Left lung (tissue), 10 donors: ENCODE data around the gene ABCB4. TPM values are rescaled to one million over a fixed set of nuclear protein-coding genes. Genes with fewer than 3 reads are reported as not detected.

Experiments
- ATAC-seq: fragments of 200-7000 bp; cut with Tn5 transposase; one replicate; pipeline ENCODE4 v1.9.1; 2020; ENCODE audit warnings: moderate library complexity
- DNase-seq, 4 donors: peaks; one replicate each; pipeline ENCODE4 v3.0.0-alpha.2; 2013 to 2020
- H3K27ac ChIP-seq, 2 donors: fragments of 200-600 bp; sonication (generic) in 1 of 2; one replicate each; pipeline versions ENCODE4 v1.5.0 to v1.8.0; 2020 to 2021
- H3K27me3 ChIP-seq, 2 donors: fragments of 200-600 bp; sonication (generic) in 1 of 2; one replicate each; pipeline versions ENCODE4 v1.5.0 to v1.8.0; 2020 to 2021
- H3K36me3 ChIP-seq, 2 donors: fragments of 200-600 bp; sonication (generic) in 1 of 2; one replicate each; pipeline versions ENCODE4 v1.5.0 to v1.8.0; 2020 to 2021
- H3K4me1 ChIP-seq, 2 donors: fragments of 200-600 bp; one replicate each; pipeline ENCODE4 v1.8.0; 2021
- H3K4me3 ChIP-seq, 2 donors: fragments of 200-600 bp; sonication (generic) in 1 of 2; one replicate each; pipeline versions ENCODE4 v1.5.0 to v1.8.0; 2020 to 2021; ENCODE audit warnings: mild to moderate bottlenecking in 1 of 2
- H3K9me3 ChIP-seq, 2 donors: fragments of 200-600 bp; sonication (generic) in 1 of 2; one replicate each; pipeline versions ENCODE4 v1.5.0 to v1.8.0; 2020 to 2021
- intact Hi-C, 2 donors: fragments of 100-400 bp; cut with DNase I; formaldehyde crosslinking; loops; one replicate each; pipeline versions ENCODE4 v1.11.2 to v1.14.2; 2022
- polyA plus RNA-seq, 6 donors: library from polyadenylated mRNA; unstranded; fragments of 120-200 nt; gene quantifications; one replicate each; pipeline ENCODE4 v1.2.1, GENCODE V29; 2013; ENCODE audit not compliant: insufficient read length in 6 of 6
- total RNA-seq, 2 donors: library from RNA; stranded (reverse); fragmentation: NEBNext Ultra II Directional; extraction: Animal tissue kit (Norgen Biotek cat#: 25700); gene quantifications; one replicate each; pipeline ENCODE4 v1.2.1, GENCODE V29; 2021
- TF ChIP-seq, protein P1 (sequence below), 2 donors: fragments of 200-600 bp; sonication (generic) in 1 of 2; IDR thresholded peaks; one replicate each; pipeline versions ENCODE4 v1.5.0 to v1.8.0; 2021; ENCODE audit warnings: antibody characterized with exemption in 2 of 2
- donor health status: DM: no; HTN: yes; CAD: no.
- donor health status: DM: no; HTN: no; CAD: no.

Gene ABCB4
- total and polyA plus RNA-seq, 8 donors = 0.16 to 1.8 (median 1.1) TPM

DNA sequence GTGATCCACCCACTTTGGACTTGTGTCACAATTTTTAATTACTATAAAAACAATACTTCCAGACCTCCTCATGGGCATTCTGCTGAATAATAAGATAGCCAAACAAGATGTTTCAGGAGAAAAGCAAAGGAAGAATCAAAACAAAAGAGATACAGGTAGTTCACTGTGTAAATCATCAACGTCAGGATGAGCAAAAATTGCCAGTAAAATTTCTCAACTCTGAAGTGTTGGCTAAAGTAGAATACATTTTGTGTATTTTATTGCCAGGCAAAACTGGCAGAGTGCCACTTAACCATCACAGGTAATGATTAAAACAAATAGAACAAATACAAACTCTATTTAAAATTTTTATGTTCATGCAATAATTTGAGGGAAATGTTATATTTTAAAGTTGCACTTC, 24.8 kb downstream of the ABCB4 start:
- Histone ChIP-seq H3K27me3 (no peaks in the 10 kb centered on the region), H3K4me1 (no peaks in the 10 kb centered on the region), H3K36me3 (no peaks in the 10 kb centered on the region), H3K9me3 (no peaks in the 10 kb centered on the region), H3K27ac (no peak overlapping the region), H3K4me3 (no peak overlapping the region)
- DNase-seq (no peak), ATAC-seq (no peak)
- TF ChIP-seq, protein P1, sequence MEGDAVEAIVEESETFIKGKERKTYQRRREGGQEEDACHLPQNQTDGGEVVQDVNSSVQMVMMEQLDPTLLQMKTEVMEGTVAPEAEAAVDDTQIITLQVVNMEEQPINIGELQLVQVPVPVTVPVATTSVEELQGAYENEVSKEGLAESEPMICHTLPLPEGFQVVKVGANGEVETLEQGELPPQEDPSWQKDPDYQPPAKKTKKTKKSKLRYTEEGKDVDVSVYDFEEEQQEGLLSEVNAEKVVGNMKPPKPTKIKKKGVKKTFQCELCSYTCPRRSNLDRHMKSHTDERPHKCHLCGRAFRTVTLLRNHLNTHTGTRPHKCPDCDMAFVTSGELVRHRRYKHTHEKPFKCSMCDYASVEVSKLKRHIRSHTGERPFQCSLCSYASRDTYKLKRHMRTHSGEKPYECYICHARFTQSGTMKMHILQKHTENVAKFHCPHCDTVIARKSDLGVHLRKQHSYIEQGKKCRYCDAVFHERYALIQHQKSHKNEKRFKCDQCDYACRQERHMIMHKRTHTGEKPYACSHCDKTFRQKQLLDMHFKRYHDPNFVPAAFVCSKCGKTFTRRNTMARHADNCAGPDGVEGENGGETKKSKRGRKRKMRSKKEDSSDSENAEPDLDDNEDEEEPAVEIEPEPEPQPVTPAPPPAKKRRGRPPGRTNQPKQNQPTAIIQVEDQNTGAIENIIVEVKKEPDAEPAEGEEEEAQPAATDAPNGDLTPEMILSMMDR (IDR thresholded peaks at IDR 0.05) = no peak
- intact Hi-C loops = no loop called here

DNA sequence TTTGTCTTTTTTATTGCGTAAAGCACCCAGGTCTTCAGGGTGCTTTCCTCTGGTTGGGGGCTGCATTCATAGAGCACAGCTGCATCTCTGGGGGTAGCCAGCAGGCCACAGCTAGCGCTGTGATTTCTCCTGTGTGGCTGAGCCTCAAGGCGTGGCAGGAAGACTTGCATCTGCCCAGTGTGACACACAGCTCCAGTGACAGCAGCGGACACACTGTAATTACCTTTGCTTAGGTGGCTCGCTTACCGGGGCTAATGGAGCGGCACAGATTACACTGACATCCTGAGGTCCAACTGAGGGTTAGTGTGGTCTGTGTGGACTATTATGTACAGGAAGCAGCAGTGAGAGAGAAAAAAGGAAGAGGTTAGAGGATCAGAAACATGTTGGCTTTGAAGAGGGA, 27.1 kb downstream of the ABCB4 start:
- no peak for DNase-seq
- Histone ChIP-seq H3K4me3 (no peak overlapping the region), H3K4me1 (no peaks in the 10 kb centered on the region), H3K9me3 (no peaks in the 10 kb centered on the region), H3K27ac (no peak overlapping the region), H3K36me3 (no peaks in the 10 kb centered on the region), H3K27me3 (no peaks in the 10 kb centered on the region)
- TF ChIP-seq, protein P1 (IDR thresholded peaks at IDR 0.05) = no peak
- ATAC-seq = no peak
- intact Hi-C loops = no loop called here

DNA sequence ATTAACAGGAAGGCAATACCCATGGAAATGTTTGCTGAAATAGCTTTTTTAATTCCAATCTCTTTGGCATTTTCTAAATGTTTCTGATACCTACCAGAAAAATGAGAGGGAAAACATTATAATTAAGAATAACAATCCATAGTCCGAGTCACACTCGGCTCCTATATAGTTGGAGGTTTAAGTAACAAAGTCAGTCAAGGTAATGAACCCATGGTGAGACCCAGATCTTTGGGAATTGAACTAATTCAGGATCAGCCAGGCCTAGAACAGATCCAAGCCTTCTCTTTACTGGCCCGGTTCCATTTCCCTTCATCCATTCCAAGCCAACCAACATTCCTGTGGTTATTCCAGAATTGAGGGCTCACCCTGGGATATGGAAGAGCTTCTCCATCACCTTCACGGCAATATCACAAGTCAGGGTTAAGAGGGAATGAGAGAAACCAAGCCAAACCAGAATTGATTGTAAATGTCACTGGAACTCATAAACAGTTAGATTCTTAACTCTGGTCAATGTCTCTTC, 28.3 kb downstream of the ABCB4 start:
- H3K36me3 ChIP-seq = no peaks in the 10 kb centered on the region
- no peak overlapping the region for H3K27ac ChIP-seq
- no peaks in the 10 kb centered on the region for H3K9me3 ChIP-seq
- H3K27me3 ChIP-seq = no peaks in the 10 kb centered on the region
- no peak for ATAC-seq
- intact Hi-C loops = no loop called here
- H3K4me1 ChIP-seq = no peaks in the 10 kb centered on the region
- no peak overlapping the region for H3K4me3 ChIP-seq
- TF ChIP-seq, protein P1 (IDR thresholded peaks at IDR 0.05) = no peak
- no peak for DNase-seq

DNA sequence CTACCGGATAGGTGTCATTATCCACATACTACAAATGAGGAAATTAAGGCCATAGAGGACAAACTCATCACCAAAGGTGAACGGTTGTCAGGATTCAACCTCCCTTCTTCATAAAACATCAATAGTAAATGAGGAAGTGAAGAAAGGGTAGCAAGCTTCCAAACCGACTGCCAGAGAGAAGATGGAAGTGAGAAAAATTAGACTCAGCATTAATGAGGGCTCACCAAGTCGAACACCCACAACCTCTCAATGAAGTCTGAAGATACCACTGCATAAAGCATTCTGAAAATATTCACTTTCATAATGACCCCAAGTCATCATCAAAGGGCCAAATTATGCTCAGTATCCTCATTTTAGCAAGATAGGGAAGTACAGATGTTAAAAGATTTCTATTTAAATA, 29.6 kb downstream of the ABCB4 start:
- Histone ChIP-seq H3K4me1 (no peaks in the 10 kb centered on the region), H3K9me3 (no peaks in the 10 kb centered on the region), H3K36me3 (no peaks in the 10 kb centered on the region), H3K27ac (no peak overlapping the region), H3K27me3 (no peaks in the 10 kb centered on the region), H3K4me3 (no peak overlapping the region)
- intact Hi-C loops = no loop called here
- DNase-seq = no peak
- TF ChIP-seq, protein P1 (IDR thresholded peaks at IDR 0.05) = no peak
- ATAC-seq = no peak

DNA sequence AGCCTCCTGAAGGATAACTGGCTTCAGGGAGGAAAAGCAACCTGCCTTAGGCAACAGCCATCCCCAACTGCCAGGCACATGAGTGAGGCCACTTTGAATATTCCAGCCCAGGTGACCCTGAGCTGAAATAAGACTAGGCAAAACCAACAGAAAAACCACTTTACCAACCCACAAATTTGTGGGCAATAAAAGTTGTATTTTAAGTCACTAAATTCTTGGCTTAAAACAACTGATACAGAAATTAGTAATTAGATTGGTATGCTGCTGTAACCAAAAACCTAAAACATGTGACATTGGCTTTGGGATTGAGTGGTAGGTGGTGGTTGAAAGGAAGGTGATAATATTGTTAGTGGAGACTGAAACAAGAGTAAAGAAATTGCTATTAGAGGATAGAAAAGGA, 39.9 kb downstream of the ABCB4 start:
- no peaks in the 10 kb centered on the region for H3K4me1 ChIP-seq
- no peak for ATAC-seq
- no peaks in the 10 kb centered on the region for H3K9me3 ChIP-seq
- intact Hi-C loops = no loop called here
- TF ChIP-seq, protein P1 (IDR thresholded peaks at IDR 0.05) = no peak
- DNase-seq = no peak
- H3K27me3 ChIP-seq = no peaks in the 10 kb centered on the region
- no peak overlapping the region for H3K27ac ChIP-seq
- no peak overlapping the region for H3K4me3 ChIP-seq
- H3K36me3 ChIP-seq = no peaks in the 10 kb centered on the region
